GM19043 (cell line): ENCODE measurements around the gene LIN54.

Experiments
- ATAC-seq: cut with Tn5 transposase; IDR thresholded peaks from one replicate; pipeline ENCODE4 v1.9.1; 2021; ENCODE audit warnings: low read depth; ENCODE audit not compliant: unreplicated experiment

LIN54 gene

DNA sequence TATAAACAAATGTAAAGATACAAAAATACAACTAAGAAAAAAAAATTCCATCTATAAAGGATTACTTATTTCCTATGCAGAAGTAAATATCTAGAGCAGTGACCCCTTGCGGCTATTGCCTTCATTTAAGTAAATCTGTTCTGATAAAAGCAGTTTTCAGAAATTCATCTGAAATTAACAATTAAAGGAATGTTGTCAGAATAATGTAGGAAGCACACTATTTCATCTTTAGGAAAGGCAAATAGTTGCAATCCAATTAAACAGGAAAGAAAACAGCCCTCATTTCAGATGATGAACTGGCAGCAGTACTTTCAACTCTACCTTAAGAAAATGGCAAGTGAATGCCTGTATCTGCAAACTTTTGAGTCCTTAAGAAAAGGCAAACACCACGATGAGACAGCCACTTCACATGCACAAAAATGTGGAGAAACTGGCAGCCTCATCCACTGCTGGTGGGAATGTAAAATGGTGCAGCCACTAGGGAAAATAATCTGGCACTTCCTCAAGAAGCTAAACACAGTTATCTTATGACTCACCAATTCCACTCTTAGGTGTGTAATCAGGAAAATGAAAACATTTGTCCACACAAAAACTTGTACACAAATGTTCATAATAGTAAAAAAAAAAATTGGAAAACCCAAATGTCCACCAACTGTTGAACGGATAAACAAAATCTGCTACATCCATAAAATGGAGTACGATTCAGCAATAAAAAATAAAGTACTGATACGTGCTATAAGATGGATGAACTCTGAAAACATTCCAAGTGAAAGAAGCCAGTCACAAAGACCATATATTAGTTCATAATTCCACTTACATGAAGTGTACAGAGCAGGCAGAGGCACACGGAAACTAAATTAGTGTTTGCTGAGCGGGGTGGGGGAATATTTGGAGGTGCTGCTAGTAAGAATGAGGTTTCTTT, 112.0 kb downstream of the LIN54 start:
- ATAC-seq = no peak

DNA sequence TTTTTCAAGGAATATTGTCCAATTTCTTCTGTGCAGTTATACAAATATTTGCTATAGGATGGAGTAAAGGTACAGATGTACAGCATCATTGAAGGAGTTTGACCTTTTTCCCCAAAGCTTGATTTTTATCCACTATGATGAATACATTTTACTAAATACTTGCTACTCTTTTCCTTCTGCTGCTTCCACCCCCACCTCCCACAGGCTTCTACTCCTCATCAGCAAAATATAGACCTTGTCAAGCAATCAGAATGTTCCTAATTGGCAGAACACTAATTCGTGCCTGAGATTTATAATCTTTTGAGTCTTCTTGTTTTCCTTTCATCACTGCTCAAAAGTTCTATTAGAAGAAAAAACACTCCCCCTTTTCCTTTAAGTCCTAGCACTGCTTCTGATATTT, 113.9 kb downstream of the LIN54 start:
- ATAC-seq = no peak

GRCh38 chr4:82893942-82894341, 116.7 kb downstream of the LIN54 start:
- no peak for ATAC-seq

DNA sequence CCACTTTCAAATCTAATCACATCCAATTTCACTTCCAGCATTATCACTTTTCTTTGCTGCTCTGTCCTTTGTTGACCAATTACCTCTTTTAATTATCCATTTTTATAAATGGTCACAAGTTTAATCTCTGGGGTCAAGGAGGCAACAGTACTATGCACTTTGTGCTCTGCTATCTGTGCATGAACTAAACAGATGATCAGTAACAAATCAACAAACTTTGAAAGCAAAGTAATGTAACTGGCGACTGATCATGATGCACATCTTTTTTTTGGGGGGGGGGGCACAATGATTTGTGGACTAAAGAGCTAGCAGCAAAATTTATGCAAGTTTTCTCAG, 118.2 kb downstream of the LIN54 start:
- ATAC-seq = no peak

GRCh38 chr4:82891707-82892466, 118.7 kb downstream of the LIN54 start:
- ATAC-seq = no peak

DNA sequence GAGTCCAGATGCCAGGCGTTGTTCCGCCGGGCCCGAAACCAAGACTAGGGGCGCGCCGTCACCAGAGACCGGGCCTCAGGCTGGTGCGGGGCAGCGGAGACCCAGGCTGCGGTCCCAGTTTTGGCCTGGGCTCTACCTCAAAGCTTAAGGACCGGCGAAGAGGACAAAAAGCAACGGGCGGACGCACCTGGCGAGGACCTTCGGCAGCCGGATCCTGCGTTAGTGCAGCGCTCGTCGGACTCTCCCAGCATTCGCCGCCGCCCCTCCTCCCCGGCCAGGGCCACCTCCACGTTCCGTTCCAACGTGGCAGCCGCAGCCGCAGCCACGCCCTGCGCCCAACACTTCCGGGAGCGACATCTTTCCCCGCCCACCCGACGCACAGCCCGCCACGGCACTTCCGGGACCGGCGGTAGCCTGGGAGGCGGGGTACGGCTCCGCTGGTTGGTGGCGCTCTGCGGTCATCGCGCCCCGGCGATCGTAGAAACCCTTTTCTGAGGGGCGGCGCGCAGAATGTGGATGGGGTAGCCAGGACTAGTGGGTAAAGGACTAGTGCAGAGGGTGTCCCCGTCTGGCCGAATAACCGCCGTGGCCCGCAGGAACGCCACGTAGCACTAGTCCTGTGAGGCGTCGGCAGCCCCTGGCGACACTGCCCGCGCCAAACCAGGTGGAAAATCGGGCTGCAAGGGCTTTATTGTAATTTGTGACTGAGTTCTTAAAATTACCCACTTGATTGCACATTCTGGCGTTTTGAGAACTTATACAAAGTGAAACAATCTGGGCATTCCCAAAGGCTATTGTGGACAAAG, 119.5 kb downstream of the LIN54 start, which contains the start of gene SEC31A:
Gene SEC31A (minus strand): TSS at position 253 of the 806 bp plus-strand sequence. CDS start 9,217 bp downstream, outside the sequence.
- peak; percentile 91 for ATAC-seq

DNA sequence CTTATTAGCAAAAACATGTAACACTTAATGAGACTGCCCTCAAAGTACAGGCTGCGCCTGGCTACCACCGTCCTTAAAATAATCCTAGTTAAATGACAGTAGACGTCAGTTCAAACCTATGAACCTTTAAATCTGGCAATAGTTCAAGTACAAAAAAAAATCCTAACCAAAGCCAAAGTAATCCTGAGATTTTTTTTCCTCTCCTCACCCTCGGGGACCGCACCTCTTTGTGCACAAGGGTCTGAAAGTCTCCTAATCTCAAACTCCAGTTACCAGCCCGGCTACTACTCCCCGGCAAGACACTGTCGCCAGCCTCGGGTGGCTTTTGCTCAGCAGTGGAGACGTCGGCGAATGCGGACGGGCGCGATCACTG, 120.1 kb downstream of the LIN54 start:
- ATAC-seq = no peak

GRCh38 chr4:82889287-82889686, 121.3 kb downstream of the LIN54 start:
- ATAC-seq = no peak

DNA sequence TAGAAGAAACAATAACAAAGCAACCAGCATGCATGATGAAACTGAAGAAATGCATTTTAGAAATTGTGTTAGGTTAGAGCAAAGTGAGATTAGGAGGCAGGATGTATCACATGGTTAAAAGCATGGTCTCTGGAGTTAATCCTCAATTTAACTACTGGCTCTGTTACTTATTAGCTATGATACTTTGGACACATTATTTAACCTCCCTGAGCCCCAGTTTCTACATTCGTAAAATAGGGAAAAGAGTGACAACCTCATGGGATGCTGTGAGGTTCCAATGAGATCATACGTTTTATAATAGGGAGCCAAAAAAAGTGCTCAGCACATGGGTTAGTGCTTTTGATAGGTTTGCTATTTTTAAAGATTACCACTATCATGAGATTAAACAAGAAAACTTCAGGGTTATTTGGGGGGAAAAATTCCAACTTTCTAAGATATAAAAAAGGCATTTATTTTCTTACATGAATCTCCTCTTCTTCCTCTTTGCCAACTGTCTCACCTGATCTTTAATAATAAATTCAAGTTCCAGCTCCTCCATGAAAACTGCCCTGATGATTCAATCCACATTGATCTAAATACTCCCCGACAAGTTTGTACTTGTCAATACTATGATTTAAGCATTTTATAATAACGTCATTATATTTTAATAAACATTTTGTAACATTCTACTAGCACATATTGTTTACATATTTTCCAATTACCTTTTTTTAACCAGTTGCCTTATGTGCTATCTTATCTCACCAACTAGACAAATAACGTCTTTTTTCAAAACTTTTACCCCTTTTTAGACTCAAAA, 124.3 kb downstream of the LIN54 start:
- ATAC-seq = no peak

DNA sequence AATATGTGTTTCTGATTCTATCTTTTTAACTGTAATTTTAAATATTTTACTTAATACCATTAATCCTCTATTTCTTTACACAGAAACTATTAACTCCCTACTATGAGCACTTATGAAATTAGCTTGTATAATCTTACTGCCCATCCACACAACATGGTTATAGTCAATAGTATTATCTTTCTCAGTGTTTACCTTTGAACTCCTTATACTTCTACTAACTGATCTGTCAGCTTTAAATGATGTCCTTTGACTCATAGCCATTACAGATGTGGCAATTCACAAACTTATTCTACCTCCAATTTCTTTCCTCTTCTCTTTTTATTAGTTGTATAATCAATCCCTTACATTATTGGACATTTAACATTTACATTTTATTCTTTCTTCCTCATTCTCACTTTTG, 125.2 kb downstream of the LIN54 start:
- no peak for ATAC-seq
